IMR-90 (cell line): ENCODE results near the gene NT5C3A. TPM values are rescaled to one million over a fixed set of nuclear protein-coding genes. Genes with fewer than 3 reads are reported as not detected.
A peak's percentile ranks its signal among the peaks of the same experiment; 100 is the strongest.

Experiments
- ATAC-seq: fragments of 200-7000 bp; cut with Tn5 transposase; 2 replicates; pipeline ENCODE4 v1.9.1; 2020; ENCODE audit warnings: low read depth, mild to moderate bottlenecking, moderate library complexity
- BruUV-seq: library from RNA; stranded (reverse); fragments of 400-500 nt; replicated peaks from 2 replicates; lab custom pipeline; 2021; lab: Mats Ljungman, UMichigan
- CTCF ChIA-PET: fragments of 300-600 bp; formaldehyde crosslinking; extraction: SDS; loops from one replicate; lab custom pipeline; 2021; ENCODE audit warnings: antibody characterized with exemption; lab: Yijun Ruan, JAX
- POLR2A ChIA-PET: fragments of 300-600 bp; sonication (Branson Sonifier 250); formaldehyde crosslinking; loops from one replicate; lab custom pipeline; 2022; ENCODE audit warnings: antibody characterized with exemption; ENCODE audit not compliant: unreplicated experiment; lab: Charles Lee
- DNase-seq: peaks from one replicate; pipeline ENCODE4 v3.0.0; 2013
- H2AFZ ChIP-seq: replicated peaks from 2 replicates; pipeline ENCODE3; 2013; ENCODE audit warnings: low read length, mild to moderate bottlenecking; ENCODE audit not compliant: poor library complexity
- H2AK5ac ChIP-seq: 2 replicates; pipeline ENCODE4 v1.6.1; 2013; ENCODE audit warnings: low read depth, low read length, inconsistent platforms
- H2AK9ac ChIP-seq: replicated peaks from 2 replicates; pipeline ENCODE3; 2013; ENCODE audit warnings: mild to moderate bottlenecking, low read depth, low read length, moderate library complexity; ENCODE audit not compliant: poor library complexity
- H2BK120ac ChIP-seq: 2 replicates; pipeline ENCODE4 v1.6.1; 2013; ENCODE audit warnings: low read depth, low read length, inconsistent platforms
- H2BK15ac ChIP-seq: 3 replicates; pipeline ENCODE4 v1.6.1; 2013; ENCODE audit warnings: low read depth, low read length, inconsistent platforms
- H2BK20ac ChIP-seq: 2 replicates; pipeline ENCODE4 v1.6.1; 2013; ENCODE audit warnings: low read depth, mild to moderate bottlenecking, inconsistent platforms, low read length, moderate library complexity
- H2BK5ac ChIP-seq: 2 replicates; pipeline ENCODE4 v1.6.1; 2013; ENCODE audit warnings: mild to moderate bottlenecking, low read depth, low read length, inconsistent platforms; ENCODE audit not compliant: poor library complexity, severe bottlenecking
- H3K14ac ChIP-seq: replicated peaks from 2 replicates; pipeline ENCODE4 v1.6.1; 2013; ENCODE audit warnings: low read depth, low read length, inconsistent platforms
- H3K18ac ChIP-seq: 2 replicates; pipeline ENCODE4 v1.6.1; 2013; ENCODE audit warnings: low read depth, low read length, control low read depth
- H3K23ac ChIP-seq: 2 replicates; pipeline ENCODE4 v1.6.1; 2013; ENCODE audit warnings: low read depth, low read length, inconsistent platforms
- H3K27ac ChIP-seq: 2 replicates; pipeline ENCODE4 v1.5.1; 2013; ENCODE audit warnings: mild to moderate bottlenecking, control low read depth, low read length; ENCODE audit not compliant: insufficient read depth
- H3K27me3 ChIP-seq: 2 replicates; pipeline ENCODE4 v1.6.1; 2013; ENCODE audit warnings: low read length; ENCODE audit not compliant: control insufficient read depth, insufficient read depth
- H3K36me3 ChIP-seq: 2 replicates; pipeline ENCODE4 v1.6.1; 2013; ENCODE audit warnings: low read length, mixed read lengths; ENCODE audit not compliant: control insufficient read depth, insufficient read depth
- H3K4ac ChIP-seq: 2 replicates; pipeline ENCODE4 v1.6.1; 2013; ENCODE audit warnings: low read depth, low read length, inconsistent platforms
- H3K4me1 ChIP-seq: 2 replicates; pipeline ENCODE4 v1.6.1; 2013; ENCODE audit warnings: low read length, mixed read lengths; ENCODE audit not compliant: control insufficient read depth, insufficient read depth
- H3K4me2 ChIP-seq: 2 replicates; pipeline ENCODE4 v1.6.1; 2013; ENCODE audit warnings: low read depth, mild to moderate bottlenecking, control low read depth, low read length, moderate library complexity
- H3K4me3 ChIP-seq: 2 replicates; pipeline ENCODE4 v1.5.1; 2013; ENCODE audit warnings: low read depth, mild to moderate bottlenecking, control low read depth, low read length, moderate library complexity; ENCODE audit not compliant: insufficient read depth
- H3K56ac ChIP-seq: 2 replicates; pipeline ENCODE4 v1.6.1; 2013; ENCODE audit warnings: low read length, inconsistent platforms; ENCODE audit not compliant: insufficient read depth; ENCODE audit errors: extremely low read depth
- H3K79me1 ChIP-seq, 2 experiments: 2 replicates each; pipeline ENCODE4 v1.6.1; 2013; ENCODE audit warnings: low read length in 2 of 2, inconsistent platforms in 1 of 2, low read depth in 1 of 2
- H3K9ac ChIP-seq: 2 replicates; pipeline ENCODE4 v1.6.1; 2013; ENCODE audit warnings: low read depth, low read length, control low read depth
- H3K9me1 ChIP-seq: 2 replicates; pipeline ENCODE4 v1.6.1; 2013; ENCODE audit warnings: low read length, inconsistent platforms; ENCODE audit not compliant: insufficient read depth
- H3K9me3 ChIP-seq: 2 replicates; pipeline ENCODE4 v1.6.1; 2013; ENCODE audit warnings: low read length; ENCODE audit not compliant: control insufficient read depth, insufficient read depth
- H4K20me1 ChIP-seq: 2 replicates; pipeline ENCODE4 v1.6.1; 2013; ENCODE audit warnings: low read length, inconsistent platforms; ENCODE audit not compliant: insufficient read depth
- H4K5ac ChIP-seq: 2 replicates; pipeline ENCODE4 v1.6.1; 2013; ENCODE audit warnings: mild to moderate bottlenecking, low read depth, low read length, control low read depth
- H4K8ac ChIP-seq, 2 experiments: 2 replicates each; pipeline ENCODE4 v1.6.1; 2013; ENCODE audit warnings: low read depth in 2 of 2, low read length in 2 of 2, control low read depth in 1 of 2, inconsistent platforms in 1 of 2
- H4K91ac ChIP-seq: 2 replicates; pipeline ENCODE4 v1.6.1; 2013; ENCODE audit warnings: low read depth, low read length, inconsistent platforms; ENCODE audit not compliant: insufficient read depth
- BHLHE40 ChIP-seq: fragments of 150-350 bp; IDR thresholded peaks from 2 replicates; pipeline ENCODE4 v1.6.1; 2016; ENCODE audit warnings: mild to moderate bottlenecking, low read depth, low read length
- CEBPB ChIP-seq: IDR thresholded peaks from 2 replicates; pipeline ENCODE4 v1.6.1; 2012; ENCODE audit warnings: low read depth, low read length, improper control_type of control experiment
- CHD1 ChIP-seq: IDR thresholded peaks from 2 replicates; pipeline ENCODE4 v1.6.1; 2012; ENCODE audit warnings: low read depth, low read length, improper control_type of control experiment
- CTCF ChIP-seq: conservative IDR thresholded peaks from 2 replicates; pipeline ENCODE4 v1.5.1; 2012; ENCODE audit warnings: mild to moderate bottlenecking, low read depth, low read length, improper control_type of control experiment
- ELK1 ChIP-seq: fragments of 150-350 bp; IDR thresholded peaks from 2 replicates; pipeline ENCODE4 v1.6.1; 2016; ENCODE audit warnings: low read depth, mild to moderate bottlenecking, low read length, moderate library complexity, borderline replicate concordance
- FOS ChIP-seq: fragments of 150-350 bp; IDR thresholded peaks from 2 replicates; pipeline ENCODE4 v1.6.1; 2016; ENCODE audit warnings: low read depth, low read length
- MAFK ChIP-seq: IDR thresholded peaks from 2 replicates; pipeline ENCODE4 v1.6.1; 2012; ENCODE audit warnings: low read depth, low read length, improper control_type of control experiment
- MAZ ChIP-seq: IDR thresholded peaks from 2 replicates; pipeline ENCODE4 v1.6.1; 2012; ENCODE audit warnings: low read depth, mild to moderate bottlenecking, low read length, improper control_type of control experiment, moderate library complexity, borderline replicate concordance
- MXI1 ChIP-seq: IDR thresholded peaks from 2 replicates; pipeline ENCODE4 v1.6.1; 2012; ENCODE audit warnings: low read depth, mild to moderate bottlenecking, low read length, moderate library complexity, borderline replicate concordance
- NFE2L2 ChIP-seq: fragments of 150-350 bp; IDR thresholded peaks from 2 replicates; pipeline ENCODE4 v1.6.1; 2016; ENCODE audit warnings: low read depth, mild to moderate bottlenecking, low read length
- POLR2A ChIP-seq: IDR thresholded peaks from 2 replicates; pipeline ENCODE4 v1.6.1; 2012; ENCODE audit warnings: mild to moderate bottlenecking, low read depth, low read length
- RAD21 ChIP-seq: IDR thresholded peaks from 2 replicates; pipeline ENCODE4 v1.6.1; 2012; ENCODE audit warnings: low read length, improper control_type of control experiment
- RCOR1 ChIP-seq: IDR thresholded peaks from 2 replicates; pipeline ENCODE4 v1.6.1; 2012; ENCODE audit warnings: mild to moderate bottlenecking, low read length, improper control_type of control experiment; ENCODE audit not compliant: insufficient replicate concordance
- RFX5 ChIP-seq: IDR thresholded peaks from 2 replicates; pipeline ENCODE4 v1.8.0; 2012; ENCODE audit warnings: low read depth, mild to moderate bottlenecking, low read length, moderate library complexity
- USF2 ChIP-seq: fragments of 150-350 bp; IDR thresholded peaks from 2 replicates; pipeline ENCODE4 v1.6.1; 2017; ENCODE audit warnings: mild to moderate bottlenecking, antibody characterized with exemption, low read length, low read depth
- WGBS, 2 experiments: methylation state at CpG; one replicate each; pipeline versions ENCODE4 v1.1.5 to v1.1.7; 2013; ENCODE audit warnings: missing lambda C conversion rate in 2 of 2; ENCODE audit not compliant: insufficient read length in 1 of 2; ENCODE audit errors: extremely low coverage in 2 of 2; 5-methylcytosine and 5-hydroxymethylcytosine counted together
- dilution Hi-C: fragments of 300-500 bp; cut with HindIII; formaldehyde crosslinking; loops from one replicate; pipeline ENCODE4 v1.14.3; 2018; ENCODE audit warnings: low sequenced_read_pairs; ENCODE audit not compliant: unreplicated experiment
- in situ Hi-C: fragments of 300-500 bp; cut with MboI; formaldehyde crosslinking; loops from 3 replicates; pipeline ENCODE4 v1.14.3; 2019; ENCODE audit warnings: low sequenced_read_pairs, inconsistent platforms, mixed read lengths
- intact Hi-C: fragments of 100-400 bp; cut with micrococcal nuclease; formaldehyde crosslinking; loops from 2 replicates; pipeline ENCODE4 v1.10.0; 2022
- polyA plus RNA-seq, 3 experiments: library from polyadenylated mRNA; depleted of rRNA; stranded (reverse); fragments of >200 nt; gene quantifications; 2 replicates each; pipeline ENCODE4 v1.2.3, GENCODE V29; 2012; ENCODE audit warnings: low replicate concordance in 1 of 3
- total RNA-seq: library from RNA; depleted of rRNA; stranded (reverse); fragments of >200 nt; gene quantifications from 2 replicates; pipeline ENCODE4 v1.2.3, GENCODE V29; 2012

The NT5C3A gene
- total and polyA plus RNA-seq, 2 of the 4 experiments (the other 2 are of a cell fraction) = 11.3 to 12.2 TPM

DNA sequence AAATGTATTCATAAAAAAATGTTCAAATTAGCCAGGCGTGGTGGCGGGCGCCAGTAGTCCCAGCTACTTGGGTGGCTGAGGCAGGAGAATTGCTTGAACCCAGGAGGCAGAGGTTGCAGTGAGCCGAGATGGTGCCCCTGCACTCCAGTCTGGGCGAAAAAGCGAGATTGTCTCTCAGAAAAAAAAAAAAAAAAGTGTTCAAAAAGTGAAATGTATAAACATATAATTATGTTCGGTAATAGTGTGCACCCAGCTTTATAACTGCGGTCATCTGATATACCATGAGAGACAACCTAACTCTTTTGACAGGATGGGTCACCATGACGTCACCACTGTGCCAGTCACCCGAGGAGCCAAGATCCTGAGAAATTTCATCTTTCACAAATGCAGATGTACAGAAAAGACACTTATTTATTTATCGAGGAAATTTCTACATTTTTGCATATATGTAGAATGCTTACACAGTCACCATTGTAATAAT is 47.2 kb upstream of the NT5C3A start:
- no peak overlapping the region for H3K18ac ChIP-seq
- dilution Hi-C loops (no loop called here), intact Hi-C loops (loop anchor here (2.0 to 5.0 kb wide), 5 partner anchors 152 to 615 kb away; partner anchors contain the start of genes AVL9, FKBP9 and KBTBD2), in situ Hi-C loops (no loop called here)
- ChIA-PET CTCF (interaction anchor here (0.6 to 1.0 kb wide), 5 partner anchors 20 to 216 kb away, joined by 3 to 4 read pairs (median 3); no protein-coding TSS in a partner anchor), POLR2A (interaction anchor here (0.6 kb wide), 1 partner anchor 15 kb away, joined by 3 read pairs; no protein-coding TSS in a partner anchor)
- H3K4me1 ChIP-seq = peaks cover 6% of the 10 kb centered on the region
- H2AFZ ChIP-seq = peak overlapping the region; percentile 95
- peak overlapping the region; percentile 68 for H3K4me3 ChIP-seq
- H3K36me3 ChIP-seq = no peaks in the 10 kb centered on the region; the same call in 1 of the 2 replicates
- no peak overlapping the region for H4K91ac ChIP-seq
- no peaks in the 10 kb centered on the region for H3K9me3 ChIP-seq
- peak overlapping the region in 1 of 2 experiments; percentile 22; a peak in 1 of 4 replicates for H4K8ac ChIP-seq
- no peak overlapping the region for H3K14ac ChIP-seq
- no peak overlapping the region for H2AK9ac ChIP-seq
- H4K20me1 ChIP-seq = peaks cover 11% of the 10 kb centered on the region
- 0% methylated on average over 3 of the region's 11 CpGs; no CpG with 5 or more reads in 1 of the 2 experiments for WGBS, 2 experiments
- peak; percentile 39 for DNase-seq
- H3K4me2 ChIP-seq = peak overlapping the region; percentile 79
- no peak overlapping the region for H2BK20ac ChIP-seq
- no peak overlapping the region for H3K56ac ChIP-seq
- H3K23ac ChIP-seq = no peak overlapping the region
- ATAC-seq = no peak
- H3K27ac ChIP-seq = no peak overlapping the region
- no peak overlapping the region for H2AK5ac ChIP-seq
- peaks cover 20 to 27% of the 10 kb centered on the region in 2 experiments for H3K79me1 ChIP-seq
- no peak overlapping the region for H2BK15ac ChIP-seq
- H2BK5ac ChIP-seq = no peak overlapping the region
- H3K9me1 ChIP-seq = no peaks in the 10 kb centered on the region
- peaks cover 6% of the 10 kb centered on the region; the same call in 1 of the 2 replicates for H3K27me3 ChIP-seq
- BruUV-seq = no TSS peak
- H4K5ac ChIP-seq = no peak overlapping the region
- no peak overlapping the region for H3K4ac ChIP-seq
- peak overlapping the region; percentile 62; the same call in 1 of the 2 replicates for H2BK120ac ChIP-seq
- peak overlapping the region; percentile 60; the same call in 1 of the 2 replicates for H3K9ac ChIP-seq
- TF ChIP-seq RFX5 (no peak), RCOR1 (no peak), USF2 (no peak), CEBPB (no peak), CTCF (no peak), ELK1 (no peak), FOS (no peak), MAFK (no peak), MAZ (no peak), POLR2A (no peak), MXI1 (no peak), BHLHE40 (no peak), NFE2L2 (no peak), CHD1 (no peak), RAD21 (no peak)
